Stimulated activated CD4-positive, alpha-beta T cell treated with anti-CD3 and anti-CD28 coated beads, Interleukin-2, amount 100 ng/mL, for 4 hours (primary cell): ENCODE data around the gene ITCH.

Source experiments
- DNase-seq: peaks from one replicate; pipeline ENCODE4 v3.0.0-alpha.2; 2020; ENCODE audit warnings: low read depth

The ITCH gene

GRCh38 chr20:34531608-34532265, 168.7 kb downstream of the ITCH start:
- DNase-seq, result no peak

- no peak for DNase-seq
Observed at GRCh38 chr20:34532320-34532719, 169.2 kb downstream of the ITCH start.

GRCh38 chr20:34532756-34533155, 169.7 kb downstream of the ITCH start:
- no peak for DNase-seq

DNA sequence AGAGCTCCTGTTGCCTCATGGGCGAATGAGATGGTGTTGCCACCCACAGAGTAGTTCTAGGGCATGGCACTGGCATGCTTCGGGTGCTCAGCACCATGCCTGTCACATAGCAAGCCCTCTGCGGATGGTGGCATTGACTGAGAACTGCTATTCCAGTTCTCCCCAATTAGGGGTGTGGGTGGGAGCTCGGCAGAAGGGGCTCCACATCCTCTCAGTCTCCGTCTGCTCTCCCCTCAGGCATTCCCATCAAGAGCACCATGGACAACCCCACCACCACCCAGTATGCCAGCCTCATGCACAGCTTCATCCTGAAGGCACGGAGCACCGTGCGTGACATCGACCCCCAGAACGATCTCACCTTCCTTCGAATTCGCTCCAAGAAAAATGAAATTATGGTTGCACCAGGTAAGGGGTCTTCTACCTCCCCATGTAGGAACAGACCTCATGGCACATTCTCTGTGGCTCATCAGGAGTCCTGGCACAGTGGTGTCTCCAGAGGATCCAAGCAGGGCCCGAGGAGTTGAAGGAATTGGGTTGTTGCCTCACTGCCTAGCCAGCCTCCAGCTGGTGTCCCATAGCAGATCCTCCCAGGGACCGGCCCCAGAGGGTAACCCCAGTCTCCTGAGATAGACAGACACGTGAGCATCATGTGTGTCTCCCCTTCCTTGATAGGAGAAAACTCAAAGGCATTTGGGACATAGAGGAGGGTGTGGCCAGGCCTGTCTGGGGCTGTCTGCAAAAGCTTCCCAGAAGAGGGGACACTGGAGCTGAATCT, 171.5 kb downstream of the ITCH start:
- no peak for DNase-seq

GRCh38 chr20:34535301-34535840, 172.3 kb downstream of the ITCH start:
- DNase-seq, result no peak

- DNase-seq, result no peak
Observed at GRCh38 chr20:34535857-34536256, 172.8 kb downstream of the ITCH start.

DNA sequence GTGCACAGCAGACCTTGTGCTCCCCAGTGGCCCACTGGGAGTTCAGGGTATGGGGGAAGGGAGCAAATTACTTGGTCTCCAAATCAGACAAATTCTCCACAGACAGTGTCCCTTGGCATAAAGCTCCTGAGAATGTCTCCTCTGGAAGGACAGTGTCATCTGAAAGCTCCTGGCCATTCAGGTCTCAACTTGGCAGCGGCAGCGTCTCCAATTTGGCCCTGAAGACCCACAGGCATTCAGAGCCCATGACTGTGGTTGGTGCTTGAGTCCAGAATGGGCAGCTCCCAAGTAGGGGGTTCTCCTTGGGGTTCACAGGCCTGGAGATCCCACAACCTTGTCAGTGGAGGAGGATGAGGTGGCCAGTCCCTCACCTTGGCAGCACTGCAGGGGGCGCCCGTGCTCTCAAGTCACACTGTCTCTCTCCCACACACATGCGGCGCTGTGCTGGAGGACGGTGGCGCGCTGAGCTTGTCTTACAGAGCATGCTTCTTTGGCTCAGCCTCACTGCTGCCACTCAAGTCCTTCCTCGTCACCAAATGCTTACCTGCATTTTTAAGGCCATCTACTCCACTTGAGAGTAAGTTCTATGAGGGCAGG, 173.8 kb downstream of the ITCH start:
- no peak for DNase-seq

DNA sequence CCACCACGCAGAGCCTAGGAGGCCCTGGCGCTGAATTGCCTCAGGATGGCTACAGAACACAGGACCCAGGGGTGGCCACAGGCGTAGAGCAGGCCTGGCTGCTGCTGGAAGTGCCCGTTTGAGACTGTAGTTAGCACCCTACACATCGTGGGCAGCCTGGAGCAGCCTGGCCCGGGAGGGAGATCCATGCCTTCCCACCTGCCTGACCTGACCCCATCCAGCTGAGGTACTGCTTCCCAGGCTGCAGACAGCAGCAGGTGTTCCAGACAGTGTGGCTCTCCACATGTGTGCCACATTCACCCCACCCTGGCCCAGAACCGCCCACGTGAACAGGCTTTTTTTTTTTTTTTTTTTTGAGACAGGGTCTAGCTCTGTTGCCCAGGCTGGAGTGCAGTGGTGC, 174.6 kb downstream of the ITCH start:
- no peak for DNase-seq

DNA sequence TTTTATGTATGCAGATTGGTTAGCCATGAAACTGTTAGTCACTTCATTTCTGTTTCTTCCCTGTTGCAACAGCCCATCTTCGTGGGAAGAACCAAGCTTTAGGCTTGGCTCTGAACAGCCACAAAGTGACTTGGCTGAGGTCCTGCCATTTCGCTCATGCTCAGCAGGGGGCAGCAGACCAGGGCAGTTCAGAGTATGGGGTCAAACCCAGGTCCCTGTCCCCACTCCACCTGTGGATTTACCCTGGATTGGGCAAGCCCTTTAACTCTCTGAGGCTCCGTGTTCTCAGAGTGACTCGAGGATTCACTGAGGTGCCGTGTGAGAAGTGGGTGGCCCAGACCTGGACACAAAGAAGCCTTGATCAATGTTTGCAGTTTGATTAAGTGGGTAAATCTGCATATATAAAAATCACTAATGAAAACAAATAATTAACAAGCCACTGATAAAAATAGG, 175.6 kb downstream of the ITCH start:
- peak; percentile 32 for DNase-seq

GRCh38 chr20:34539756-34540155, 176.7 kb downstream of the ITCH start:
- no peak for DNase-seq

GRCh38 chr20:34540596-34541263, 177.7 kb downstream of the ITCH start:
- DNase-seq, result no peak

DNA sequence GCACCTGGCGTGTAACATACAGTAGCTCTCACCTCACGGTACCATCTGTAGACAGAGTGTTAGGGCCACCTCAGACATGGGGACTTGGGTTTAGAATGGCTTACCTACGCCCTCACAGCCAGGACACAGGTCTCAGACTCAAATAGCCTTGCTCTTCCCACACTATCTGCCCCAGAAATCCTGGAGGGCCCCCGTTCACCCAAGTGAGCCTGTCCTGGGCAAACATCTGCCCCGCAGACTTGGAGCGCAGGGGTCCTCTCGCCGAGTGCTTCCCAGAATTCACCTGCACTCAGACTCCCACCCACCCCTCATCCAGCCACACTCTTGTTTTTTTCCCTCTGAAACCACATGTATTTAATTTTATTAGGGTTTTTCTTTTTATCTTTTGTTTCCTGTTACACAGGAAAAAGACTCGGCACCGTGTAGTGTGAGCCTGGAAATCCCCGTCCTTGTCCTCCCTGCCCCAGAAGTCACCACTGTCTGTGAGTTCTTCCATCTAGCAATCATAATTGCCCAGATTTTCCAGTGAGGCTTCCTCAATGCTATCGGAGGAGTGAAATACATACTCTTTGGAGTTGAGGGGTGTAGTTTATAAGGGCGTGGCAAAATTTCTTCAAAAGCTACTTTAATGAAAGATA, 178.3 kb downstream of the ITCH start:
- DNase-seq, result no peak

DNA sequence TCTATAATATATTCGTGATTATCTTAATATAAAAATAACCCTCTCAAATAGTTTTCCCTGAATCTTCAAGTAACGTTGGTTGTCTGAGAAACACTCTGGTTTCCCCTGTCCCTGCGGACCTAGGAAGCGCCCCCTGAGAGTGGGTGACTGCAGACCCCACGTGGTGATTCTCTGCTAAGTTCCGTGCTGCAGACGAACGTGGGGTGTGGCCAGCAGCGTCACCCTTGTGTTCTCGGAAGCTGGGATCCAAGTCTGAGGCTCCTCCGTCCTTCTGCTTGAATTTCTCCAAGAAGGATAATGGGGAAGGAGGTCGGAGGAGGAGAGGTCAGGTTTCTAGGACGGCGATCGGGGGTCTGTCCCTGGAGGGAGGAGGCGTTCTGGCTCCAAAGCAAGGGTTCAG, 178.8 kb downstream of the ITCH start:
- DNase-seq, result no peak

DNA sequence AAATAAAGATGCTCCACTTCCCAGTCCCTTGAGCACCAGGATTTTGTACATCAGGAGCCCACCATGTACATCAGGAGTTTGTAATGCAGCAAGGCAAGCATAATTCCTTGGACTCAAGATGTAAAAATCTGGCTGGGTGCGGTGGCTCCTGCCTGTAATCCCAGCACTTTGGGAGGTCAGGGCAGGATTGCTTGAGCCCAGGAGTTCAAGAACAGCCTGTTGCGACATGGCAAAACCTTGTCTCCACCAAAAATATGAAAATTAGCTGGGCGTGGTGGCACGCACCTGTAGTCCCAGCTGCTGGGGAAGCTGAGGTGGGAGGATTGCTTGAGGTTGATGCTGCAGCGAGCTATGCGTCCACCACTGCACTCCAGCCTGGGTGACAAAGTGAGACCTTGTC, 179.4 kb downstream of the ITCH start:
- no peak for DNase-seq

GRCh38 chr20:34543463-34544056, 180.5 kb downstream of the ITCH start:
- DNase-seq, result no peak

DNA sequence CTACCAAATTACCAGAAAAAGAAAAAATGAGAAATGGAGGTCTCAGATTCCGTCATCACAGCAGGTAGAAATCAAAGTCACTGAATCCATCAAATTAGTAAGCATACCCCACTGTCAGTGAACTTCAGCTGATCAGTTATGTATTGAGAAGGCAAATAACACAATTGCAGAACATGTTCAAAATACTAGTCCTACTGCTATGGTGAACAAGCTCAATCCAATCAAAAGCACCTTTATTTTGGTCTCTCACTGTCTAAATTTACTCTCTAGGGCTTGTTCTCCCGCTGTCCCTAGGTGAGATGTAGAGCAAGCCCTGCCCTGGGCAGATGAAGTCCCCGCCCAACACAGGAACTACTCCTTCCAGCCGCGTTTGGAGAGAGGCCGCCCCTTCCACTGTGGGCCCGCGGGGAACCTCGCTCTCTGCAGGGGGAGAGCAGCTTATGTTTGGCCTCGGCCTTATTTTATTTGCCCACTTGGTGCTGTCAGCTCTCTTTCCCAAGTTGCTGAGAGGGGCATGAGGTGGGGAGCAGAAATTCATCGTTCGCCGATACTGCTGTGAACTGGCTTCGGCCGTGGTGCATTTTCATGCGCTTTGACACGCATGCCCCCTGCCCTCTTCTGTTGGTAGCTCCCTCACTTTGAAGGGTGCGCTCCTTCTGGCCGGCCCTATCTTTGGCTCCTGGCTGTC, 181.2 kb downstream of the ITCH start:
- no peak for DNase-seq

DNA sequence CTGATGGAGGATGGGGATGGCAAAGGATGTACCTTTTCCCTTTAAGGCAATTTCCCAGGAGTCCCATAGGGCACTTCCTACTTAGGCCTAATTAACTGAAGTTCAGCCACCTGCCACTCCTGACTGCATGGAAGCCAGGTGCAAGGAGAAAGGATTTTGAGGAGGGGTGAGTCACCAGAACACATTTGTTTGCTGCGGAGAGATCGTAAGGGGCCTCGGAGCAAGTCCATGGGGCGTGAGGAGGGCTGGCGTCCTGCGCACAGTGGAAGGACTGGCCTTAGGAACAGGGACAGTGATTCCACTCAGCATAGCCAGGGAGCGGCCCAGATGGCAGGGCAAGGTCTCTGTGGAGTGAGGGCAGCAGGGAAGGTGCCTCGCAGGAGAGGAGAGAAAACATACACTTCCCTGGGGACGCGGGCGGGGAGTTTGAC, 183.7 kb downstream of the ITCH start:
- DNase-seq, result no peak

- DNase-seq, result no peak
Observed at GRCh38 chr20:34547844-34548613, 185.0 kb downstream of the ITCH start.

DNA sequence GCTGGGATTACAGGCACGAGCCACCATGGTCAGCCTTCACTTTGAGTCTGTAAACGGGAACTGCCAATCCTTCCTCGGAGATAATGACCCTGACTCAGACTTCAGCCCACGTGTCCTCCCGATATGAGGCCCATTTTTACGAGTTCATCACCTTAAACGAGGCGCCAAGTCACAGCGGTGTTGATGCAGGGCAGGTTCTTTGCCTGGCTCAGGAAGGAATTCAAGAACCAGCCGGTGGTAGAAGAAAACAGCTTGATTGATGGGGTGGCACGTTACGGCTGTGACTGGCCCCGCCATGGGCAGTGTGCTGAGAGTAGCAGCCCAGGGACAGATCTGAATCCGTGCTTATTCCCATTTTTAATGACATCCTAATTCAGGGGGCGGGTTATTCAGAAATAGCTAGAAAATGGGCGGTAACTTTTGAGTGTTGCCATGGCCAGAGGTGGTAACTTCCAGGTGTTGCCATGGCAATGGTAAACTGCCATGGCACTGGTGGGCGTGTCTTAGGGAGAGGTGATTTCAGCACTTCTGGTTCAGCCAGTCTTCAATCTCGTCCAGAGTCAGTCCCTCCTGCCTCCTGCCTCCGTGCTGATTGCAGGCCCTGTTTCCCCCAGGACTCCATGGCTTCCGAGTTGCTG, 186.3 kb downstream of the ITCH start:
- DNase-seq, result no peak

GRCh38 chr20:34549929-34550305, 186.8 kb downstream of the ITCH start:
- DNase-seq, result no peak
